ENCODE measurements around the gene COL6A1. TPM values are rescaled to one million over a fixed set of nuclear protein-coding genes. Genes with fewer than 3 reads are reported as not detected.

The COL6A1 gene
- total RNA-seq, 2 experiments from 2014 or later = not detected

- CTCF ChIA-PET (ENCODE audit: unreplicated experiment) = no interaction called here
- H3K4me2 ChIP-seq (ENCODE audit: low read length) = no peak overlapping the region
- no peaks in the 10 kb centered on the region for H3K36me3 ChIP-seq (ENCODE audit: insufficient read depth, low read length)
- H4K20me1 ChIP-seq (ENCODE audit: insufficient read depth, low read length) = no peaks in the 10 kb centered on the region
- H2AFZ ChIP-seq (ENCODE audit: low read length) = no peak overlapping the region
- intact Hi-C loops (cut with micrococcal nuclease; ENCODE audit: unreplicated experiment) = no loop called here
- no peaks in the 10 kb centered on the region for H3K4me1 ChIP-seq (ENCODE audit: insufficient read depth, low read length, poor library complexity, severe bottlenecking)
- no peaks in the 10 kb centered on the region for H3K9me2 ChIP-seq (ENCODE audit: insufficient read depth, low read length)
- no TSS peak for BruUV-seq (replicated peaks)
- no peaks in the 10 kb centered on the region for H3K9me3 ChIP-seq (ENCODE audit: low read length)
- H3K79me2 ChIP-seq (ENCODE audit: insufficient read depth, low read depth, low read length) = no peaks in the 10 kb centered on the region
- no peak for DNase-seq (ENCODE audit: low spot score)
- no peak overlapping the region for H3K4me3 ChIP-seq (ENCODE audit: low read depth, low read length, poor library complexity, severe bottlenecking)
- no peak for TF ChIP-seq EZH2phosphoT487 (IDR thresholded peaks at IDR 0.05; ENCODE audit: borderline replicate concordance, low read depth, low read length)
- TF ChIP-seq CTCF (conservative IDR thresholded peaks at IDR 0.05; ENCODE audit: low read length) = no peak
- no peak overlapping the region for H3K27ac ChIP-seq (ENCODE audit: low read depth, low read length, poor library complexity, severe bottlenecking)
- POLR2A ChIA-PET = no interaction called here
These were observed 2.5 kb downstream of the COL6A1 start for GRCh38 chr21:45983981-45984551.

- ChIA-PET POLR2A (no interaction called here), CTCF (ENCODE audit: unreplicated experiment) (no interaction called here)
- intact Hi-C loops (cut with micrococcal nuclease; ENCODE audit: unreplicated experiment) = no loop called here
- H3K9me3 ChIP-seq (ENCODE audit: low read length) = no peaks in the 10 kb centered on the region
- no TSS peak for BruUV-seq (replicated peaks)
- no peaks in the 10 kb centered on the region for H4K20me1 ChIP-seq (ENCODE audit: insufficient read depth, low read length)
- no peak overlapping the region for H3K4me2 ChIP-seq (ENCODE audit: low read length)
- H3K4me3 ChIP-seq (ENCODE audit: low read depth, low read length, poor library complexity, severe bottlenecking) = no peak overlapping the region
- no peak overlapping the region for H2AFZ ChIP-seq (ENCODE audit: low read length)
- no peaks in the 10 kb centered on the region for H3K9me2 ChIP-seq (ENCODE audit: insufficient read depth, low read length)
- H3K4me1 ChIP-seq (ENCODE audit: insufficient read depth, low read length, poor library complexity, severe bottlenecking) = no peaks in the 10 kb centered on the region
- TF ChIP-seq CTCF (conservative IDR thresholded peaks at IDR 0.05; ENCODE audit: low read length) (no peak), EZH2phosphoT487 (IDR thresholded peaks at IDR 0.05; ENCODE audit: borderline replicate concordance, low read depth, low read length) (no peak)
- H3K79me2 ChIP-seq (ENCODE audit: insufficient read depth, low read depth, low read length) = no peaks in the 10 kb centered on the region
- H3K27ac ChIP-seq (ENCODE audit: low read depth, low read length, poor library complexity, severe bottlenecking) = no peak overlapping the region
- DNase-seq (ENCODE audit: low spot score) = no peak
- no peaks in the 10 kb centered on the region for H3K36me3 ChIP-seq (ENCODE audit: insufficient read depth, low read length)
These were observed 3.1 kb downstream of the COL6A1 start for GRCh38 chr21:45984584-45985095.

- no peaks in the 10 kb centered on the region for H4K20me1 ChIP-seq (ENCODE audit: insufficient read depth, low read length)
- no peaks in the 10 kb centered on the region for H3K9me2 ChIP-seq (ENCODE audit: insufficient read depth, low read length)
- H3K36me3 ChIP-seq (ENCODE audit: insufficient read depth, low read length) = no peaks in the 10 kb centered on the region
- H3K27ac ChIP-seq (ENCODE audit: low read depth, low read length, poor library complexity, severe bottlenecking) = no peak overlapping the region
- no TSS peak for BruUV-seq (replicated peaks)
- POLR2A ChIA-PET = no interaction called here
- no peak for DNase-seq (ENCODE audit: low spot score)
- no peak for TF ChIP-seq EZH2phosphoT487 (IDR thresholded peaks at IDR 0.05; ENCODE audit: borderline replicate concordance, low read depth, low read length)
- no peak for TF ChIP-seq CTCF (conservative IDR thresholded peaks at IDR 0.05; ENCODE audit: low read length)
- intact Hi-C loops (cut with micrococcal nuclease; ENCODE audit: unreplicated experiment) = no loop called here
- H3K4me2 ChIP-seq (ENCODE audit: low read length) = no peak overlapping the region
- no peaks in the 10 kb centered on the region for H3K4me1 ChIP-seq (ENCODE audit: insufficient read depth, low read length, poor library complexity, severe bottlenecking)
- no peak overlapping the region for H3K4me3 ChIP-seq (ENCODE audit: low read depth, low read length, poor library complexity, severe bottlenecking)
- CTCF ChIA-PET (ENCODE audit: unreplicated experiment) = no interaction called here
- no peak overlapping the region for H2AFZ ChIP-seq (ENCODE audit: low read length)
- no peaks in the 10 kb centered on the region for H3K79me2 ChIP-seq (ENCODE audit: insufficient read depth, low read depth, low read length)
- no peaks in the 10 kb centered on the region for H3K9me3 ChIP-seq (ENCODE audit: low read length)
These were observed 4.1 kb downstream of the COL6A1 start for GRCh38 chr21:45985471-45986315.
